GM12873 (cell line): ENCODE data around the gene SLC17A4.

Source experiments
- CTCF ChIP-seq: IDR thresholded peaks from 2 replicates; pipeline ENCODE4 v1.5.1; 2012; ENCODE audit warnings: low read depth, mild to moderate bottlenecking, moderate library complexity, low read length, control low read depth; ENCODE audit not compliant: insufficient read depth; ENCODE audit errors: missing control alignments

SLC17A4 gene

GRCh38 chr6:25753079-25753478 lies 1.5 kb upstream of the SLC17A4 start:
- no peak for TF ChIP-seq CTCF

GRCh38 chr6:25755483-25755882 lies 941 bp downstream of the SLC17A4 start:
- no peak for TF ChIP-seq CTCF

- no peak for TF ChIP-seq CTCF
Observed at GRCh38 chr6:25756382-25757363, 2.1 kb downstream of the SLC17A4 start.

GRCh38 chr6:25757936-25758642 lies 3.5 kb downstream of the SLC17A4 start:
- TF ChIP-seq CTCF = no peak

- TF ChIP-seq CTCF = no peak
Observed at GRCh38 chr6:25764611-25765010, 10.1 kb downstream of the SLC17A4 start.

GRCh38 chr6:25768566-25768965 lies 14.0 kb downstream of the SLC17A4 start:
- TF ChIP-seq CTCF = no peak

GRCh38 chr6:25769983-25770382 lies 15.4 kb downstream of the SLC17A4 start:
- TF ChIP-seq CTCF = no peak
